Measurements from ENCODE around the gene PPP5C. TPM values are rescaled to one million over a fixed set of nuclear protein-coding genes. Genes with fewer than 3 reads are reported as not detected.

Gene PPP5C
- total and polyA plus RNA-seq, 9 of the 15 experiments (the other 6 are each of a cell fraction or from before 2014, with no cell fraction given), result 1.9 to 166 (median 108) TPM

GRCh38 chr19:46413262-46414031, 66.6 kb downstream of the PPP5C start, which contains the start of gene CCDC8 (continued):
- no peak for TF ChIP-seq TRIM25 (IDR thresholded peaks at IDR 0.05; ENCODE audit: borderline replicate concordance)
- no peak for TF ChIP-seq CBX2 (IDR thresholded peaks at IDR 0.05; ENCODE audit: insufficient read depth, low read length, poor library complexity, severe bottlenecking)
- no peak for TF ChIP-seq MLLT1 (IDR thresholded peaks at IDR 0.05)
- TF ChIP-seq ZBTB2 (IDR thresholded peaks at IDR 0.05), result no peak; the same call in 1 of the 2 replicates
- peak; percentile 90 for TF ChIP-seq ZZZ3 (IDR thresholded peaks at IDR 0.05)
- 0 out of 2 replicates have a peak, but pooled peaks have one; percentile 8 for TF ChIP-seq ZNF449 (CRISPR knock-in tag; IDR thresholded peaks at IDR 0.05)
- TF ChIP-seq GTF2A2 (tag; IDR thresholded peaks at IDR 0.05), result peak; percentile 66; the same call in 1 of the 2 replicates
- TF ChIP-seq ESRRA (IDR thresholded peaks at IDR 0.05; ENCODE audit: borderline replicate concordance, low read depth), result peak; percentile 96
- 0 out of 2 replicates have a peak, but pooled peaks have one; percentile 27 for TF ChIP-seq NFATC3 (IDR thresholded peaks at IDR 0.05)
- no peak for TF ChIP-seq TAF15 (IDR thresholded peaks at IDR 0.05; ENCODE audit: low read depth, low read length)
- TF ChIP-seq KLF16 (IDR thresholded peaks at IDR 0.05), result no peak
- TF ChIP-seq CTBP1 (IDR thresholded peaks at IDR 0.05; ENCODE audit: borderline replicate concordance), result peak; percentile 88
- peak; percentile 65; the same call in 1 of the 2 replicates for TF ChIP-seq ZNF766 (CRISPR knock-in tag; conservative IDR thresholded peaks at IDR 0.05)
- no peak for TF ChIP-seq ZNF77 (CRISPR knock-in tag; IDR thresholded peaks at IDR 0.05)
- TF ChIP-seq TAF1 (IDR thresholded peaks at IDR 0.05; ENCODE audit: control insufficient read depth, extremely low read depth, insufficient read depth, low read length, severe bottlenecking), result peak; percentile 96
- TF ChIP-seq SMARCA4 (IDR thresholded peaks at IDR 0.05), result peak; percentile 23; the same call in 1 of the 2 replicates
- peak; percentile 81; the same call in 1 of the 2 replicates for TF ChIP-seq GABPB1 (CRISPR knock-in tag; IDR thresholded peaks at IDR 0.05)
- TF ChIP-seq DMBX1 (CRISPR knock-in tag; IDR thresholded peaks at IDR 0.05; ENCODE audit: borderline replicate concordance), result 0 out of 2 replicates have a peak, but pooled peaks have one; percentile 25
- TF ChIP-seq BRD9 (IDR thresholded peaks at IDR 0.05; ENCODE audit: low read depth, partially characterized antibody), result peak; percentile 63
- TF ChIP-seq RHOXF2B (CRISPR knock-in tag; conservative IDR thresholded peaks at IDR 0.05), result no peak
